Esophagus squamous epithelium (tissue), 5 donors: ENCODE data around the gene UGT3A1. TPM values are rescaled to one million over a fixed set of nuclear protein-coding genes. Genes with fewer than 3 reads are reported as not detected.

Experiments
- DNase-seq: peaks from one replicate; lab custom pipeline; 2025; lab: John Stamatoyannopoulos, UW
- H3K27ac ChIP-seq, 4 donors: fragments of 200-600 bp; sonication (generic); one replicate each; pipeline ENCODE4 v1.5.1; 2016 to 2019; ENCODE audit warnings: mild to moderate bottlenecking in 1 of 4
- H3K27me3 ChIP-seq, 4 donors: fragments of 200-600 bp; sonication (generic); 1 replicate in 3 of 4; 2 replicates in 1 of 4; pipeline versions ENCODE4 v1.5.1 to v1.6.0; 2017 to 2021; ENCODE audit warnings: antibody characterized with exemption in 1 of 4
- H3K36me3 ChIP-seq, 3 donors: fragments of 200-600 bp; sonication (generic); one replicate each; pipeline ENCODE4 v1.5.1; 2016 to 2019
- H3K4me1 ChIP-seq, 3 donors: fragments of 200-600 bp; sonication (generic); one replicate each; pipeline ENCODE4 v1.5.1; 2017 to 2019
- H3K4me3 ChIP-seq, 4 donors: fragments of 200-600 bp; sonication (generic); 1 replicate in 3 of 4; 2 replicates in 1 of 4; pipeline ENCODE4 v1.5.1; 2016 to 2019; ENCODE audit warnings: mild to moderate bottlenecking in 2 of 4, moderate library complexity in 1 of 4
- H3K9me3 ChIP-seq, 3 donors: fragments of 200-600 bp; sonication (generic); one replicate each; pipeline ENCODE4 v1.5.1; 2016 to 2019
- CTCF ChIP-seq, 6 experiments: fragments of 450-650 bp in 4 of 6; fragments of 200-600 bp in 2 of 6; sonication (generic) in 2 of 6; IDR thresholded peaks; one replicate each; pipeline ENCODE4 v1.5.1; 2016 to 2019; ENCODE audit warnings: antibody characterized with exemption in 6 of 6, mild to moderate bottlenecking in 4 of 6, moderate library complexity in 4 of 6
- POLR2A ChIP-seq, 4 donors: fragments of 450-650 bp; IDR thresholded peaks; one replicate each; pipeline ENCODE4 v1.6.1; 2017; ENCODE audit warnings: antibody characterized with exemption in 4 of 4, mild to moderate bottlenecking in 4 of 4, moderate library complexity in 3 of 4
- WGBS, 2 donors: methylation state at CpG; one replicate each; pipeline ENCODE4 v1.1.5; 2018; 5-methylcytosine and 5-hydroxymethylcytosine counted together
- intact Hi-C: fragments of 100-400 bp; cut with DNase I; formaldehyde crosslinking; loops from one replicate; pipeline ENCODE4 v1.15.0; 2022
- total RNA-seq, 4 donors: library from RNA; depleted of rRNA; stranded (reverse); fragments of >200 nt; gene quantifications; one replicate each; pipeline ENCODE4 v1.1.0, GENCODE V29; 2016
- donor health status: DM: yes; HTN: yes; CAD: no.

The UGT3A1 gene
- total RNA-seq, 4 donors from 2014 or later: 0.11 TPM; not detected in 3

- intact Hi-C loops: loop anchor here (5.0 to 10.0 kb wide), 3 partner anchors 270 to 838 kb away; partner anchors contain the start of gene SPEF2
- no peak overlapping the region for H3K27ac ChIP-seq
- peaks cover 0 to 13% (median 0%) of the 10 kb centered on the region in 3 donors for H3K4me1 ChIP-seq
- H3K9me3 ChIP-seq: no peaks in the 10 kb centered on the region
- H3K36me3 ChIP-seq: no peaks in the 10 kb centered on the region
- peaks cover 0 to 60% (median 0%) of the 10 kb centered on the region in 4 donors for H3K27me3 ChIP-seq
- DNase-seq: no peak
- 9 to 11% methylated on average over 16 to 21 of the region's 21 CpGs for WGBS, 2 donors
- TF ChIP-seq CTCF (IDR thresholded peaks at IDR 0.05) (peak; percentile 39 to 64 (median 55)), POLR2A (IDR thresholded peaks at IDR 0.05) (no peak)
- no peak overlapping the region for H3K4me3 ChIP-seq
These were observed 66.1 kb downstream of the UGT3A1 start for GRCh38 chr5:35924950-35925722.

DNA sequence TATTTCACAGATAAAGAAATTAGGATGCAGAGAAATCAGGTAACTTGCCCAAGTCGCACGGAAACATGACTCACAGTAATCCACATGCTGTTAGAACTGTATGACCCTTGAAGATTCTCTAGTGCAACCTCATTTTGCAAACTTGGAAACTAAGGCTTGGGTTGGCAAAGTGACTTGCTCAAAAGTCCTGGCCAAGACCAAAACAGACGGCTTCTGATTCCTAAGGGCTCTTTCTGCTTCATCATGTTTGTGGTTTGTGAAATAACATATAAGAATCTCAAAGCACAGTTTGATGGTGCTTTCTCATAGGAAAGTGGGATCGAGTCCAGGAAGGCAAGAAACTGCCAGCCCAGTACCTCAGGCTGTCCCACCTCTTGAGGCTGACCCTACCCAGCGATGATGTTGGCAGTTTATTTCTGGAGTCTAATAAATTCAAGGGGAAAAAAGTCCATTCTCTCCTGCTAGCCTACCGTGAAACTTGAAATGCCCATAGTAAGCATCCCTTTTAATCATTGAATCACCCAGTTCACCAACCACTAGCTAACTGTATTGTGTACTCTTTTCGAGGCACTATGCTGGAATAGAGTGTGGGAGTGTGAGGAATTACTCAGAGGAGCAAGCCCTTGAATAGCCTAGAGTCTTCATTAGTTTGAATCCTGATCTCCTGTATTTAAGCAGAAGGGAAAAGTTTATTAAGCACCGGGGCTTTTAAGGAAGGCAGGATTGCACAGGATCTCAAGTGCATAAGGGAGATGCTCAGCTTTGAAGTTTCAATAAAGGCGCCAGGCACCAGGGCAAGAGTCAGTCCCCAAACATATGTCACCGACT is 66.9 kb downstream of the UGT3A1 start:
- Histone ChIP-seq H3K4me1 (peaks cover 0 to 13% (median 0%) of the 10 kb centered on the region in 3 donors), H3K36me3 (no peaks in the 10 kb centered on the region), H3K9me3 (no peaks in the 10 kb centered on the region), H3K27me3 (peaks cover 0 to 60% (median 0%) of the 10 kb centered on the region in 4 donors), H3K4me3 (no peak overlapping the region), H3K27ac (no peak overlapping the region)
- TF ChIP-seq CTCF (IDR thresholded peaks at IDR 0.05): no peak
- TF ChIP-seq POLR2A (IDR thresholded peaks at IDR 0.05): no peak
- no peak for DNase-seq
- WGBS, 2 donors: 44% methylated on average over 9 to 10 of the region's 10 CpGs
- intact Hi-C loops: loop anchor here (10.0 kb wide), 2 partner anchors 270 to 310 kb away; partner anchors contain the start of gene SPEF2

GRCh38 chr5:35922468-35922867 is 68.7 kb downstream of the UGT3A1 start:
- 64 to 74% methylated on average over 7 of the region's 7 CpGs for WGBS, 2 donors
- intact Hi-C loops: loop anchor here (10.0 kb wide), 2 partner anchors 268 to 308 kb away; partner anchors contain the start of gene SPEF2

DNA sequence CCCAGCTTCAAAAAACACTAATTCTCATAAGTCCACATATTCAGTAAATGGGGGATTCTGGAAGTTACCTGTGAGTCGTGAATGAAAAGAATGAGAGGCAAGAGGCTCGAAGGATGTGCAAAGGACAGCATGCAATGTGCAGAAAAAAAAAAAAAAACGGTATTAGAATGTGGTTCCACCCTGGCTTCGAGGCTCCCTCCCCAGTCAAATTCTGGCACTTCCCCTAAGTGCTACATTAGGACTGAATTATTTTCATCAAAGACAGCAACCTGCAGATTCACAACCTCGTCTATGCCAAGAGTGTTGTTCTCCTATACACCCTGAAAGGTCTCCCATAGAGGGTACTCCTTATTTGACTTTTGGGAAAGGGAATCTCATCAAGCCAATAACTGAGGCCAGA is 69.3 kb downstream of the UGT3A1 start:
- intact Hi-C loops: loop anchor here (10.0 kb wide), 2 partner anchors 267 to 307 kb away; partner anchors contain the start of gene SPEF2
- no peak for DNase-seq
- TF ChIP-seq POLR2A (IDR thresholded peaks at IDR 0.05) (no peak), CTCF (IDR thresholded peaks at IDR 0.05) (no peak)

More at GRCh38 chr5:35922468-35922867, 68.7 kb downstream of the UGT3A1 start:
- Histone ChIP-seq H3K27ac (no peak overlapping the region), H3K4me1 (peaks cover 0 to 13% (median 0%) of the 10 kb centered on the region in 3 donors), H3K27me3 (peaks cover 0 to 57% (median 0%) of the 10 kb centered on the region in 4 donors), H3K36me3 (no peaks in the 10 kb centered on the region), H3K4me3 (no peak overlapping the region), H3K9me3 (no peaks in the 10 kb centered on the region)
- TF ChIP-seq CTCF (IDR thresholded peaks at IDR 0.05): no peak
- TF ChIP-seq POLR2A (IDR thresholded peaks at IDR 0.05): no peak
- no peak for DNase-seq

More for the DNA sequence above, 69.3 kb downstream of the UGT3A1 start:
- Histone ChIP-seq H3K36me3 (no peaks in the 10 kb centered on the region), H3K27me3 (peaks cover 0 to 52% (median 0%) of the 10 kb centered on the region in 4 donors), H3K27ac (no peak overlapping the region), H3K4me1 (peaks cover 0 to 13% (median 0%) of the 10 kb centered on the region in 3 donors), H3K4me3 (no peak overlapping the region), H3K9me3 (no peaks in the 10 kb centered on the region)
- WGBS, 2 donors: 37 to 56% methylated on average over 5 of the region's 5 CpGs
